A673 (cell line): Measurements from ENCODE around the gene CCDC34.

Experiments used
- CTCF ChIP-seq: fragments of 300-800, 200-600 bp; sonication (generic); conservative IDR thresholded peaks from 2 replicates; pipeline ENCODE4 v1.5.1; 2017; ENCODE audit warnings: low read depth, mild to moderate bottlenecking, antibody characterized with exemption, low read length, moderate library complexity, mixed read lengths
- EZH2 ChIP-seq: fragments of 200-600 bp; sonication (generic); IDR thresholded peaks from 2 replicates; pipeline ENCODE4 v1.6.1; 2017; ENCODE audit warnings: borderline replicate concordance, low read depth, mild to moderate bottlenecking, mixed read lengths, antibody characterized with exemption, low read length; ENCODE audit not compliant: poor library complexity, severe bottlenecking

DNA sequence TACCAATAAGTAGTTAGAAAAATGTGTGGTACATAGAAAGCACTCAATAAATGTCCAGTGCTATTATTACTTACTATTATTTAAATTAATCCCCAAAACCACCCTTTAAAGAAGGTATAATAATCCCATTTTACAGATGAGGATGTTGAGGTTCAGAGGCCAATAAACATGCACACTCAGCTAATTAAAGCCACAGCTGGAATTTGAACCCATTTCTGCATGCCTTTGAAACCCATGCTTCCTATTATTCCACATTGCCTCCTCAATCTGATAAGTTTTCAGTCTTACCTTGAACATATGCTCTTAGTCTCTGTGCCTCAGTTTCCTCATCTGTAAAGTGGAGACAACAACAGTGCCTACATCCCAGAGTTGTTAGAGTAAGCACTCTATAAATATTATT, 52.8 kb downstream of the CCDC34 start:
- TF ChIP-seq EZH2 = no peak
- no peak for TF ChIP-seq CTCF
